Upper lobe of left lung (tissue), 6 donors: ENCODE results near the gene GPALPP1. TPM values are rescaled to one million over a fixed set of nuclear protein-coding genes. Genes with fewer than 3 reads are reported as not detected.

Source experiments
- ATAC-seq, 2 donors: fragments of 200-7000 bp; cut with Tn5 transposase; one replicate each; pipeline ENCODE4 v1.9.1; 2022; ENCODE audit warnings: mild to moderate bottlenecking in 2 of 2, moderate library complexity in 2 of 2; ENCODE audit not compliant: low FRiP score in 2 of 2
- DNase-seq, 2 donors: peaks; one replicate each; pipeline ENCODE4 v3.0.0-alpha.2; 2019 to 2020
- H3K27ac ChIP-seq, 4 donors: fragments of 200-600 bp; sonication (generic); one replicate each; pipeline ENCODE4 v1.5.1; 2016 to 2019
- H3K27me3 ChIP-seq, 4 donors: fragments of 200-600 bp; sonication (generic); one replicate each; pipeline ENCODE4 v1.5.1; 2017 to 2019
- H3K36me3 ChIP-seq, 4 donors: fragments of 200-600 bp; sonication (generic); one replicate each; pipeline ENCODE4 v1.5.1; 2016 to 2019
- H3K4me1 ChIP-seq, 4 donors: fragments of 200-600 bp; sonication (generic); one replicate each; pipeline ENCODE4 v1.5.1; 2018 to 2019
- H3K4me3 ChIP-seq, 4 donors: fragments of 200-600 bp; sonication (generic); one replicate each; pipeline ENCODE4 v1.5.1; 2017 to 2019; ENCODE audit warnings: mild to moderate bottlenecking in 2 of 4, moderate library complexity in 1 of 4
- H3K9me3 ChIP-seq, 4 donors: fragments of 200-600 bp; sonication (generic); one replicate each; pipeline ENCODE4 v1.5.1; 2018 to 2019
- EP300 ChIP-seq, 4 donors: sonication (generic); formaldehyde crosslinking; IDR thresholded peaks; one replicate each; pipeline ENCODE4 v1.5.1; 2017; ENCODE audit warnings: antibody characterized with exemption in 4 of 4, control low read depth in 2 of 4
- POLR2A ChIP-seq, 4 donors: fragments of 450-650 bp; IDR thresholded peaks; one replicate each; pipeline ENCODE4 v1.5.1; 2016 to 2017; ENCODE audit warnings: antibody characterized with exemption in 4 of 4, mild to moderate bottlenecking in 2 of 4
- POLR2AphosphoS5 ChIP-seq, 2 donors: sonication (generic); formaldehyde crosslinking; IDR thresholded peaks; one replicate each; pipeline ENCODE4 v1.5.1; 2017; ENCODE audit warnings: antibody characterized with exemption in 2 of 2
- WGBS, 2 donors: methylation state at CpG; one replicate each; pipeline ENCODE4 v1.1.5; 2017 to 2018; 5-methylcytosine and 5-hydroxymethylcytosine counted together
- total RNA-seq, 6 donors: library from RNA; depleted of rRNA in 4 of 6; stranded (reverse); fragments of >200 nt in 4 of 6; gene quantifications; one replicate each; pipeline versions ENCODE4 v1.1.0 to v1.2.1, GENCODE V29; 2016 to 2021
- TF ChIP-seq, protein P1 (sequence below), 6 experiments: fragments of 450-650 bp in 4 of 6; fragments of 200-600 bp in 2 of 6; sonication (generic) in 2 of 6; IDR thresholded peaks; one replicate each; pipeline ENCODE4 v1.5.1; 2016 to 2019; ENCODE audit warnings: antibody characterized with exemption in 6 of 6
- donor health status: DM: no; HTN: no; CAD: no; lungs with moderate emphysema.
- donor health status: DM: no; HTN: yes; CAD: no; lungs with severe emphysema.

GPALPP1 gene
- total RNA-seq, 6 donors from 2014 or later, result 16.7 to 46.1 (median 22.2) TPM

DNA sequence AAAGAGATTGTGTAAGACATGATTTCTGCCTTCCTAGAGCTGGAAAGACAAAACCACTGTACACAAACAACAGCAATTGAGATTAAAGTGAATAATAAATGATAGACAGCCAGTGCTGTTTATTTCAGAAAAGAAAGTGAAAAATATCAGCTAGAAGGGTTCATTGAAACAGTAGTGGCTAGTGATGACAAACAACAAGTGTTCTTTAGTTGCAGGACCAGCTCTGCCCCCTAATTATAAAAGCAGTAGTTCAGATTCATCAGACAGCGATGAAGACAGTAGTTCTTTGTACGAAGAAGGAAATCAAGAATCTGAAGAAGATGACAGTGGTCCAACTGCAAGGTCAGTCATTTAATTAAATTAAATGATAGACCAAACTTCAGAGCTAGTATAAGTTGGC is 14.8 kb downstream of the GPALPP1 start:
- no peak for TF ChIP-seq POLR2A (IDR thresholded peaks at IDR 0.05)
- no peak for TF ChIP-seq EP300 (IDR thresholded peaks at IDR 0.05)
- TF ChIP-seq, protein P1, sequence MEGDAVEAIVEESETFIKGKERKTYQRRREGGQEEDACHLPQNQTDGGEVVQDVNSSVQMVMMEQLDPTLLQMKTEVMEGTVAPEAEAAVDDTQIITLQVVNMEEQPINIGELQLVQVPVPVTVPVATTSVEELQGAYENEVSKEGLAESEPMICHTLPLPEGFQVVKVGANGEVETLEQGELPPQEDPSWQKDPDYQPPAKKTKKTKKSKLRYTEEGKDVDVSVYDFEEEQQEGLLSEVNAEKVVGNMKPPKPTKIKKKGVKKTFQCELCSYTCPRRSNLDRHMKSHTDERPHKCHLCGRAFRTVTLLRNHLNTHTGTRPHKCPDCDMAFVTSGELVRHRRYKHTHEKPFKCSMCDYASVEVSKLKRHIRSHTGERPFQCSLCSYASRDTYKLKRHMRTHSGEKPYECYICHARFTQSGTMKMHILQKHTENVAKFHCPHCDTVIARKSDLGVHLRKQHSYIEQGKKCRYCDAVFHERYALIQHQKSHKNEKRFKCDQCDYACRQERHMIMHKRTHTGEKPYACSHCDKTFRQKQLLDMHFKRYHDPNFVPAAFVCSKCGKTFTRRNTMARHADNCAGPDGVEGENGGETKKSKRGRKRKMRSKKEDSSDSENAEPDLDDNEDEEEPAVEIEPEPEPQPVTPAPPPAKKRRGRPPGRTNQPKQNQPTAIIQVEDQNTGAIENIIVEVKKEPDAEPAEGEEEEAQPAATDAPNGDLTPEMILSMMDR (IDR thresholded peaks at IDR 0.05), result no peak
- no peak for TF ChIP-seq POLR2AphosphoS5 (IDR thresholded peaks at IDR 0.05)
- ATAC-seq (no peak), DNase-seq (no peak)
- WGBS, 2 donors, result 96 to 99% methylated on average over 2 of the region's 2 CpGs
- Histone ChIP-seq H3K36me3 (peaks cover 0 to 66% (median 22%) of the 10 kb centered on the region in 4 donors), H3K9me3 (no peaks in the 10 kb centered on the region), H3K4me3 (no peak overlapping the region), H3K4me1 (no peaks in the 10 kb centered on the region), H3K27ac (no peak overlapping the region), H3K27me3 (no peaks in the 10 kb centered on the region)

- ATAC-seq, result no peak
These were observed 17.9 kb downstream of the GPALPP1 start for GRCh38 chr13:45007225-45007624.

DNA sequence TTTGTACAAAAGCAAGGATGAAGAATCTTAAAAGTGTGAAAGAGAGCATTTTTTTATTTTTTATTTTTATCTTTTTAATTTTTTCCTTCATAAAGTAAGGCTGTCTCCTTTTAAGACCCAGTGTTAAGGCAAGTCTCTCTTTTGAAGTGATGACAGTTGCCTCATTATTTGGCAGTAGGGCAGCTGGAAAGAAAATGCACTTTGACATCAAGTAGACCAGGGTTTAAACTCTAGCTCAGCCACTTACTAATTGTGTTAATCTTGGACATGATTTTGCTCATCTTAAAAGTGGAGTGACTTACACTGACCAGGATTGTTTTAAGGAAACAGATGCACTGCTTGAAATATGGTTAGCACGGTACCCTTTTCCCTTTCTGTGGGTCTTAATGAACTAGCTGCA is 18.5 kb downstream of the GPALPP1 start:
- ATAC-seq (no peak), DNase-seq (no peak)
- 88 to 100% methylated on average over 1 of the region's 1 CpG for WGBS, 2 donors
- no peaks in the 10 kb centered on the region for H3K4me1 ChIP-seq
- no peak overlapping the region for H3K4me3 ChIP-seq
- no peak for TF ChIP-seq POLR2AphosphoS5 (IDR thresholded peaks at IDR 0.05)
- TF ChIP-seq POLR2A (IDR thresholded peaks at IDR 0.05), result no peak
- no peak for TF ChIP-seq EP300 (IDR thresholded peaks at IDR 0.05)
- TF ChIP-seq, protein P1 (IDR thresholded peaks at IDR 0.05), result no peak
- peaks cover 0 to 74% (median 21%) of the 10 kb centered on the region in 4 donors for H3K36me3 ChIP-seq
- no peaks in the 10 kb centered on the region for H3K27me3 ChIP-seq
- no peaks in the 10 kb centered on the region for H3K9me3 ChIP-seq
- H3K27ac ChIP-seq, result no peak overlapping the region

More at GRCh38 chr13:45007225-45007624, 17.9 kb downstream of the GPALPP1 start:
- TF ChIP-seq, protein P1 (IDR thresholded peaks at IDR 0.05), result no peak
- TF ChIP-seq EP300 (IDR thresholded peaks at IDR 0.05) (no peak), POLR2A (IDR thresholded peaks at IDR 0.05) (no peak), POLR2AphosphoS5 (IDR thresholded peaks at IDR 0.05) (no peak)
- no peak for DNase-seq
- Histone ChIP-seq H3K4me1 (no peaks in the 10 kb centered on the region), H3K4me3 (no peak overlapping the region), H3K36me3 (peaks cover 0 to 76% (median 26%) of the 10 kb centered on the region in 4 donors), H3K27me3 (no peaks in the 10 kb centered on the region), H3K27ac (no peak overlapping the region), H3K9me3 (no peaks in the 10 kb centered on the region)

DNA sequence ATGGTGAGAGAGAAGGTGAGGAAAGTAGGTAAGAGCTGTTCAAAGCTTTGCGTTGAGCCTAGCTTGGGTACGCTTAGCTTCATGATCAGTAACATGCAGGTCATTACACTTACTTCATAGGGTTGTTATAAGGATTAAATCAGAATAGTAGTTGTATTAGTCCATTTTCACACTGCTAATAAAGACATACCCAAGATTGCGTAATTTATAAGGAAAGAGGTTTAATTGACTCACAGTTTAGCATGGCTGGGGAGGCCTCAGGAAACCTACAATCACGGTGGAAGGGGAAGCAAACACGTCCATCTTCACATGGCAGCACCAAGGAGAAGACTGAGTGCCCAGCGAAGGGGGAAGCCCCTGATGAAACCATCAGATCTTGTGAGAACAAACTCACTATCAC is 21.9 kb downstream of the GPALPP1 start:
- WGBS, 2 donors, result 86 to 88% methylated on average over 6 of the region's 6 CpGs
- no peak for TF ChIP-seq POLR2AphosphoS5 (IDR thresholded peaks at IDR 0.05)
- no peak for TF ChIP-seq EP300 (IDR thresholded peaks at IDR 0.05)
- TF ChIP-seq, protein P1 (IDR thresholded peaks at IDR 0.05), result no peak
- TF ChIP-seq POLR2A (IDR thresholded peaks at IDR 0.05), result no peak
- DNase-seq, result no peak
- no peak for ATAC-seq
- no peak overlapping the region for H3K27ac ChIP-seq
- H3K4me3 ChIP-seq, result no peak overlapping the region
- no peaks in the 10 kb centered on the region for H3K4me1 ChIP-seq
- H3K27me3 ChIP-seq, result no peaks in the 10 kb centered on the region
- no peaks in the 10 kb centered on the region for H3K9me3 ChIP-seq
- peaks cover 8 to 70% (median 28%) of the 10 kb centered on the region in 4 donors for H3K36me3 ChIP-seq

DNA sequence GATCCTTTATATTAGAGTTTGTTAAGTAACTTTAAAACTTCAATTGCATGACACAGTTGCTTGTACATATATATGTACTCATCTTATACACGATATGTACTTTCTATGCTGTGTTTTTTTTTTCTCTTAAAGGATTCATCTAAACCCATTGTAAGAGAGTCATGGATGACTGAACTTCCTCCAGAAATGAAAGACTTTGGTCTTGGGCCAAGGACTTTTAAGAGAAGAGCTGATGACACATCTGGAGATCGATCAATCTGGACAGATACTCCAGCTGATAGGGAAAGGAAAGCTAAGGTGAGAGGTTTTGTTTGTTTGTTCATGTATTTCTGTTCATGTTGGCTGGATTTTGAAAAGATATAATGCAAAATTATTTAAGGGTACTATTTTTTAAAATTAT is 26.0 kb downstream of the GPALPP1 start:
- ATAC-seq (no peak), DNase-seq (no peak)
- no peaks in the 10 kb centered on the region for H3K9me3 ChIP-seq
- H3K27ac ChIP-seq, result no peak overlapping the region
- no peaks in the 10 kb centered on the region for H3K4me1 ChIP-seq
- 90 to 95% methylated on average over 2 of the region's 2 CpGs for WGBS, 2 donors
- H3K4me3 ChIP-seq, result no peak overlapping the region
- H3K36me3 ChIP-seq, result peaks cover 8 to 59% (median 30%) of the 10 kb centered on the region in 4 donors
- TF ChIP-seq, protein P1 (IDR thresholded peaks at IDR 0.05), result no peak
- no peak for TF ChIP-seq POLR2A (IDR thresholded peaks at IDR 0.05)
- no peak for TF ChIP-seq EP300 (IDR thresholded peaks at IDR 0.05)
- no peak for TF ChIP-seq POLR2AphosphoS5 (IDR thresholded peaks at IDR 0.05)
- H3K27me3 ChIP-seq, result no peaks in the 10 kb centered on the region
